Measurements from ENCODE around the gene SRPK2. TPM values are rescaled to one million over a fixed set of nuclear protein-coding genes. Genes with fewer than 3 reads are reported as not detected.
"Not testable (repeated sequence)": the region's sequence is repeated elsewhere in the genome, so short reads cannot be mapped to it uniquely, and the experiment has no call there.

SRPK2 gene
- total RNA-seq, 8 experiments from 2014 or later = 36.4 to 96.1 (median 47.3) TPM

- 100% methylated on average over 1 to 2 of the region's 2 CpGs; no CpG with 5 or more reads in 7 of the 10 experiments for WGBS, 10 experiments
- Histone ChIP-seq H3K4me3 (no peak overlapping the region), H3K4me1 (replicated peaks in 1 of 2) (no peaks in the 10 kb centered on the region), H3K27ac (no peak overlapping the region)
- in situ Hi-C loops (cut with MboI; ENCODE audit: low pct_unique_long_range_greater_than_20kb in 2 of 9, low sequenced_read_pairs in 9 of 9, unreplicated experiment in 9 of 9) = no loop called here
- ATAC-seq (replicated peaks in 6 of 8) = no peak
Measured at GRCh38 chr7:105346138-105346537, 42.6 kb downstream of the SRPK2 start.

- 7 to 75% (median 58%) methylated on average over 2 to 3 of the region's 3 CpGs; no CpG with 5 or more reads in 1 of the 10 experiments for WGBS, 10 experiments
- Histone ChIP-seq H3K27ac (no peak overlapping the region), H3K4me3 (no peak overlapping the region), H3K4me1 (replicated peaks in 1 of 2) (no peaks in the 10 kb centered on the region)
- in situ Hi-C loops (cut with MboI; ENCODE audit: low pct_unique_long_range_greater_than_20kb in 2 of 9, low sequenced_read_pairs in 9 of 9, unreplicated experiment in 9 of 9) = no loop called here
- ATAC-seq (replicated peaks in 6 of 8) = no peak
Measured at GRCh38 chr7:105345725-105346124, 43.0 kb downstream of the SRPK2 start.

GRCh38 chr7:105345003-105345402 lies 43.7 kb downstream of the SRPK2 start:
- in situ Hi-C loops (cut with MboI; ENCODE audit: low pct_unique_long_range_greater_than_20kb in 2 of 9, low sequenced_read_pairs in 9 of 9, unreplicated experiment in 9 of 9) = no loop called here
- no peak for ATAC-seq (replicated peaks in 6 of 8)
- Histone ChIP-seq H3K27ac (no peak overlapping the region), H3K4me1 (replicated peaks in 1 of 2) (no peaks in the 10 kb centered on the region), H3K4me3 (no peak overlapping the region)
- 86 to 100% (median 100%) methylated on average over 1 to 3 of the region's 3 CpGs; no CpG with 5 or more reads in 3 of the 10 experiments for WGBS, 10 experiments

- ATAC-seq (replicated peaks in 6 of 8) = peak in 1 of 8 experiments; percentile 14
- 78 to 100% (median 96%) methylated on average over 2 to 12 of the region's 12 CpGs for WGBS, 10 experiments
Measured at GRCh38 chr7:105339404-105340323, 49.1 kb downstream of the SRPK2 start.

GRCh38 chr7:105337529-105337928 lies 51.2 kb downstream of the SRPK2 start:
- no peak overlapping the region for H3K27ac ChIP-seq
- no peak for ATAC-seq (replicated peaks in 6 of 8)
- in situ Hi-C loops (cut with MboI; ENCODE audit: low pct_unique_long_range_greater_than_20kb in 2 of 9, low sequenced_read_pairs in 9 of 9, unreplicated experiment in 9 of 9) = no loop called here
- WGBS, 10 experiments = 44 to 100% (median 89%) methylated on average over 1 to 4 of the region's 4 CpGs; no CpG with 5 or more reads in 1 of the 10 experiments
- H3K4me1 ChIP-seq (replicated peaks in 1 of 2) = no peaks in the 10 kb centered on the region
- H3K4me3 ChIP-seq = no peak overlapping the region

More at GRCh38 chr7:105339404-105340323, 49.1 kb downstream of the SRPK2 start:
- no peaks in the 10 kb centered on the region for H3K4me1 ChIP-seq (replicated peaks in 1 of 2)
- H3K27ac ChIP-seq = no peak overlapping the region
- in situ Hi-C loops (cut with MboI; ENCODE audit: low pct_unique_long_range_greater_than_20kb in 2 of 9, low sequenced_read_pairs in 9 of 9, unreplicated experiment in 9 of 9) = no loop called here
- no peak overlapping the region for H3K4me3 ChIP-seq

- no peak for ATAC-seq (replicated peaks in 6 of 8)
- in situ Hi-C loops (cut with MboI; ENCODE audit: low pct_unique_long_range_greater_than_20kb in 2 of 9, low sequenced_read_pairs in 9 of 9, unreplicated experiment in 9 of 9) = no loop called here
- H3K27ac ChIP-seq = no peak overlapping the region
- no peaks in the 10 kb centered on the region for H3K4me1 ChIP-seq (replicated peaks in 1 of 2)
- no peak overlapping the region for H3K4me3 ChIP-seq
- 0 to 100% (median 58%) methylated on average over 1 of the region's 1 CpG; no CpG with 5 or more reads in 1 of the 10 experiments for WGBS, 10 experiments
Measured at GRCh38 chr7:105336009-105336408, 52.7 kb downstream of the SRPK2 start.

- 17 to 100% (median 94%) methylated on average over 1 to 4 of the region's 5 CpGs; no CpG with 5 or more reads in 3 of the 10 experiments for WGBS, 10 experiments
- H3K4me1 ChIP-seq (replicated peaks in 1 of 2); H3K27ac ChIP-seq; H3K4me3 ChIP-seq; in situ Hi-C loops (cut with MboI; ENCODE audit: low pct_unique_long_range_greater_than_20kb in 2 of 9, low sequenced_read_pairs in 9 of 9, unreplicated experiment in 9 of 9): not testable (repeated sequence)
- peak in 3 of 8 experiments; percentile 36 to 79 (median 61) for ATAC-seq (replicated peaks in 6 of 8)
Measured at GRCh38 chr7:105332661-105333060, 56.1 kb downstream of the SRPK2 start.

GRCh38 chr7:105330526-105330925 lies 58.2 kb downstream of the SRPK2 start:
- no peak for ATAC-seq (replicated peaks in 6 of 8)
- 80 to 100% (median 95%) methylated on average over 1 to 3 of the region's 3 CpGs for WGBS, 10 experiments

GRCh38 chr7:105327201-105327600 lies 61.5 kb downstream of the SRPK2 start:
- Histone ChIP-seq H3K4me3 (no peak overlapping the region), H3K27ac (no peak overlapping the region), H3K4me1 (replicated peaks in 1 of 2) (no peaks in the 10 kb centered on the region)
- no peak for ATAC-seq (replicated peaks in 6 of 8)
- 75 to 100% (median 83%) methylated on average over 1 of the region's 1 CpG; no CpG with 5 or more reads in 4 of the 10 experiments for WGBS, 10 experiments
- in situ Hi-C loops (cut with MboI; ENCODE audit: low pct_unique_long_range_greater_than_20kb in 2 of 9, low sequenced_read_pairs in 9 of 9, unreplicated experiment in 9 of 9) = no loop called here

More at GRCh38 chr7:105330526-105330925, 58.2 kb downstream of the SRPK2 start:
- in situ Hi-C loops (cut with MboI; ENCODE audit: low pct_unique_long_range_greater_than_20kb in 2 of 9, low sequenced_read_pairs in 9 of 9, unreplicated experiment in 9 of 9) = no loop called here
- Histone ChIP-seq H3K4me1 (replicated peaks in 1 of 2) (no peaks in the 10 kb centered on the region), H3K27ac (no peak overlapping the region), H3K4me3 (no peak overlapping the region)

- H3K4me3 ChIP-seq = no peak overlapping the region
- no peak for ATAC-seq (replicated peaks in 6 of 8)
- H3K27ac ChIP-seq = no peak overlapping the region
- in situ Hi-C loops (cut with MboI; ENCODE audit: low pct_unique_long_range_greater_than_20kb in 2 of 9, low sequenced_read_pairs in 9 of 9, unreplicated experiment in 9 of 9) = no loop called here
- H3K4me1 ChIP-seq (replicated peaks in 1 of 2) = no peaks in the 10 kb centered on the region
- WGBS, 10 experiments = 75 to 100% (median 98%) methylated on average over 1 to 5 of the region's 5 CpGs
Measured at GRCh38 chr7:105325216-105325904, 63.4 kb downstream of the SRPK2 start.

GRCh38 chr7:105324606-105325005 lies 64.1 kb downstream of the SRPK2 start:
- H3K4me1 ChIP-seq (replicated peaks in 1 of 2); in situ Hi-C loops (cut with MboI; ENCODE audit: low pct_unique_long_range_greater_than_20kb in 2 of 9, low sequenced_read_pairs in 9 of 9, unreplicated experiment in 9 of 9); ATAC-seq (replicated peaks in 6 of 8); H3K27ac ChIP-seq; H3K4me3 ChIP-seq: not testable (repeated sequence)
- WGBS, 10 experiments = 95 to 100% (median 100%) methylated on average over 1 to 5 of the region's 8 CpGs; no CpG with 5 or more reads in 2 of the 10 experiments

GRCh38 chr7:105323366-105323765 lies 65.4 kb downstream of the SRPK2 start:
- H3K4me3 ChIP-seq = no peak overlapping the region
- no peaks in the 10 kb centered on the region for H3K4me1 ChIP-seq (replicated peaks in 1 of 2)
- ATAC-seq (replicated peaks in 6 of 8) = no peak
- in situ Hi-C loops (cut with MboI; ENCODE audit: low pct_unique_long_range_greater_than_20kb in 2 of 9, low sequenced_read_pairs in 9 of 9, unreplicated experiment in 9 of 9) = no loop called here
- 43 to 100% (median 86%) methylated on average over 1 of the region's 1 CpG; no CpG with 5 or more reads in 1 of the 10 experiments for WGBS, 10 experiments
- H3K27ac ChIP-seq = no peak overlapping the region

- no peak overlapping the region for H3K27ac ChIP-seq
Measured at GRCh38 chr7:105322655-105323277, 66.0 kb downstream of the SRPK2 start.

More at GRCh38 chr7:105322655-105323277, 66.0 kb downstream of the SRPK2 start:
- peak in 2 of 8 experiments; percentile 33 to 86 for ATAC-seq (replicated peaks in 6 of 8)
- no peak overlapping the region for H3K4me3 ChIP-seq
- H3K4me1 ChIP-seq (replicated peaks in 1 of 2) = no peaks in the 10 kb centered on the region
- 30 to 100% (median 95%) methylated on average over 2 to 5 of the region's 6 CpGs for WGBS, 10 experiments
- in situ Hi-C loops (cut with MboI; ENCODE audit: low pct_unique_long_range_greater_than_20kb in 2 of 9, low sequenced_read_pairs in 9 of 9, unreplicated experiment in 9 of 9) = no loop called here
